ENCODE measurements around the gene ATP10A.

DNA sequence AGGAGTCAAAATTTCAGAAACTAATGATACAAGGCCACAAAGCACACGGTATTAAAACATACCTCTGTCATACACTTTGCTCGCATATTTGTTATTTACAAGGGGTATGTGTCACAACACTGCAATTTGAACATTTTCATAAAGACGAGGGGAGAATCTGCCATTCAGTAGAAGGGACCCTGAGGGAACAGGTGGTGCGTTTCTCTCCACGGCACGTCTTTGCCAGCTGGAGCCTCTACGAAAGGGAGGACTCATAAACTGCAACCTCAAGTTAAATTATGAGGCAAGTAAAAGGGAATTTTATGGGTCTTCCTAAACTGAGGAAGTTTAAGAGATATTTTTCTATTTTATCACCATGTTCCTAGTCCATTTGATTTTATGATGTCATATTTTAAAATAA lies 19.1 kb downstream of the ATP10A start:
- TF ChIP-seq, protein P1, sequence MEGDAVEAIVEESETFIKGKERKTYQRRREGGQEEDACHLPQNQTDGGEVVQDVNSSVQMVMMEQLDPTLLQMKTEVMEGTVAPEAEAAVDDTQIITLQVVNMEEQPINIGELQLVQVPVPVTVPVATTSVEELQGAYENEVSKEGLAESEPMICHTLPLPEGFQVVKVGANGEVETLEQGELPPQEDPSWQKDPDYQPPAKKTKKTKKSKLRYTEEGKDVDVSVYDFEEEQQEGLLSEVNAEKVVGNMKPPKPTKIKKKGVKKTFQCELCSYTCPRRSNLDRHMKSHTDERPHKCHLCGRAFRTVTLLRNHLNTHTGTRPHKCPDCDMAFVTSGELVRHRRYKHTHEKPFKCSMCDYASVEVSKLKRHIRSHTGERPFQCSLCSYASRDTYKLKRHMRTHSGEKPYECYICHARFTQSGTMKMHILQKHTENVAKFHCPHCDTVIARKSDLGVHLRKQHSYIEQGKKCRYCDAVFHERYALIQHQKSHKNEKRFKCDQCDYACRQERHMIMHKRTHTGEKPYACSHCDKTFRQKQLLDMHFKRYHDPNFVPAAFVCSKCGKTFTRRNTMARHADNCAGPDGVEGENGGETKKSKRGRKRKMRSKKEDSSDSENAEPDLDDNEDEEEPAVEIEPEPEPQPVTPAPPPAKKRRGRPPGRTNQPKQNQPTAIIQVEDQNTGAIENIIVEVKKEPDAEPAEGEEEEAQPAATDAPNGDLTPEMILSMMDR (IDR thresholded peaks at IDR 0.05; ENCODE audit: low read length), result no peak
- TF ChIP-seq EZH2 (IDR thresholded peaks at IDR 0.05; ENCODE audit: borderline replicate concordance, low read length), result no peak
